Mammary epithelial cell (primary cell): ENCODE results near the gene HIPK4.

Experiments
- CTCF ChIP-seq, 2 donors: IDR thresholded peaks in 1 of 2; conservative IDR thresholded peaks in 1 of 2; 2 replicates each; pipeline ENCODE4 v1.5.1; 2011 to 2012; ENCODE audit warnings: inconsistent platforms in 2 of 2, low read length in 2 of 2, mild to moderate bottlenecking in 2 of 2, control low read depth in 1 of 2, low read depth in 1 of 2; ENCODE audit not compliant: insufficient read depth in 1 of 2; ENCODE audit errors: extremely low read depth in 1 of 2
- EZH2 ChIP-seq: IDR thresholded peaks from 2 replicates; pipeline ENCODE4 v1.6.1; 2012; ENCODE audit warnings: low read length, inconsistent platforms, borderline replicate concordance

- no peak for TF ChIP-seq CTCF (conservative IDR thresholded peaks at IDR 0.05 in 1 of 2, IDR thresholded peaks at IDR 0.05 in 1 of 2; ENCODE audit: extremely low read depth in 1 of 2, insufficient read depth in 1 of 2, low read depth in 1 of 2, low read length in 2 of 2)
- TF ChIP-seq EZH2: no peak
Measured at GRCh38 chr19:40421993-40422747, 32.2 kb upstream of the HIPK4 start.
